B cell (primary cell): ENCODE measurements around the gene DEFB129. TPM values are rescaled to one million over a fixed set of nuclear protein-coding genes. Genes with fewer than 3 reads are reported as not detected.

Experiments used
- ATAC-seq: fragments of 200-7000 bp; cut with Tn5 transposase; one replicate; pipeline ENCODE4 v1.10.0; 2021; ENCODE audit warnings: low read depth, mild to moderate bottlenecking, moderate number of reproducible peaks, moderate library complexity
- CTCF ChIA-PET: fragments of 350-600 bp; sonication (Branson Sonifier 250); formaldehyde crosslinking; loops from one replicate; lab custom pipeline; 2021; ENCODE audit warnings: antibody characterized with exemption, inconsistent platforms; lab: Charles Lee
- POLR2A ChIA-PET: fragments of 350-600 bp; sonication (Branson Sonifier 250); formaldehyde crosslinking; loops from one replicate; lab custom pipeline; 2021; ENCODE audit warnings: antibody characterized with exemption; lab: Charles Lee
- DNase-seq: peaks from one replicate; pipeline ENCODE4 v3.0.0; 2013
- H2AFZ ChIP-seq: 2 replicates; pipeline ENCODE4 v1.6.1; 2012; ENCODE audit warnings: mild to moderate bottlenecking, low read depth, low read length; ENCODE audit not compliant: insufficient read depth, poor library complexity, severe bottlenecking
- H3K27ac ChIP-seq, 2 donors: 1 replicate in 1 of 2; 2 replicates in 1 of 2; pipeline ENCODE4 v1.5.1; 2012 to 2013; ENCODE audit warnings: low read length in 2 of 2, mild to moderate bottlenecking in 2 of 2, moderate library complexity in 1 of 2
- H3K27me3 ChIP-seq, 4 experiments: fragments of 200-600 bp in 1 of 4; sonication (generic) in 1 of 4; replicated peaks in 1 of 4; 1 replicate in 2 of 4; 2 replicates in 2 of 4; pipeline versions ENCODE4 v1.6.1 to v1.7.0; 2013 to 2016; ENCODE audit warnings: low read length in 3 of 4, mild to moderate bottlenecking in 2 of 4, mixed read lengths in 1 of 4, moderate library complexity in 1 of 4; ENCODE audit not compliant: insufficient read depth in 4 of 4, control insufficient read depth in 3 of 4; ENCODE audit errors: control extremely low read depth in 1 of 4
- H3K36me3 ChIP-seq, 2 experiments: replicated peaks in 1 of 2; 1 replicate in 1 of 2; 2 replicates in 1 of 2; pipeline versions ENCODE4 v1.6.1 to v1.7.1; 2013; ENCODE audit warnings: low read length in 1 of 2; ENCODE audit not compliant: insufficient read depth in 2 of 2, control insufficient read depth in 1 of 2; ENCODE audit errors: control extremely low read depth in 1 of 2, extremely low read depth in 1 of 2
- H3K4me1 ChIP-seq, 2 donors: fragments of 200-600 bp in 1 of 2; sonication (generic) in 1 of 2; 1 replicate in 1 of 2; 2 replicates in 1 of 2; pipeline versions ENCODE4 v1.5.1 to v1.6.1; 2013 to 2017; ENCODE audit warnings: low read length in 2 of 2; ENCODE audit not compliant: control insufficient read depth in 2 of 2, insufficient read depth in 2 of 2
- H3K4me2 ChIP-seq: replicated peaks from 2 replicates; pipeline ENCODE3; 2012; ENCODE audit warnings: mild to moderate bottlenecking, low read depth, low read length; ENCODE audit not compliant: poor library complexity, severe bottlenecking
- H3K4me3 ChIP-seq, 5 experiments: fragments of 200-600 bp in 1 of 5; sonication (generic) in 1 of 5; 1 replicate in 3 of 5; 2 replicates in 2 of 5; pipeline versions ENCODE4 v1.5.1 to v1.7.0; 2011 to 2016; ENCODE audit warnings: low read length in 4 of 5, mild to moderate bottlenecking in 4 of 5, low read depth in 2 of 5, control low read depth in 1 of 5, moderate library complexity in 1 of 5; ENCODE audit not compliant: insufficient read depth in 1 of 5; ENCODE audit errors: control extremely low read depth in 1 of 5, extremely low read depth in 1 of 5
- H3K79me2 ChIP-seq: fragments of 200-600 bp; sonication (generic); one replicate; pipeline ENCODE4 v1.6.0; 2016; ENCODE audit warnings: low read length; ENCODE audit not compliant: control insufficient read depth, insufficient read depth
- H3K9ac ChIP-seq: fragments of 200-600 bp; sonication (generic); 2 replicates; pipeline ENCODE4 v1.6.1; 2017; ENCODE audit warnings: mild to moderate bottlenecking, low read length, moderate library complexity
- H3K9me3 ChIP-seq, 3 donors: one replicate each; pipeline versions ENCODE4 v1.6.1 to v1.7.1; 2013; ENCODE audit warnings: low read length in 2 of 3; ENCODE audit not compliant: control insufficient read depth in 2 of 3, insufficient read depth in 1 of 3; ENCODE audit errors: control extremely low read depth in 1 of 3
- H4K20me1 ChIP-seq: 2 replicates; pipeline ENCODE4 v1.6.0; 2012; ENCODE audit warnings: mild to moderate bottlenecking, low read length; ENCODE audit not compliant: insufficient read depth, control insufficient read depth, poor library complexity, severe bottlenecking
- H3K27ac Mint-ChIP-seq: one replicate; pipeline ENCODE4 v1.8.0; 2021; ENCODE audit warnings: mixed read lengths
- H3K27me3 Mint-ChIP-seq: one replicate; pipeline ENCODE4 v1.8.0; 2021; ENCODE audit warnings: mixed read lengths
- H3K4me1 Mint-ChIP-seq: one replicate; pipeline ENCODE4 v1.8.0; 2021; ENCODE audit warnings: mixed read lengths
- H3K4me3 Mint-ChIP-seq: one replicate; pipeline ENCODE4 v1.8.0; 2021; ENCODE audit warnings: mixed read lengths
- H3K9me3 Mint-ChIP-seq: one replicate; pipeline ENCODE4 v1.8.0; 2022; ENCODE audit warnings: mixed read lengths; ENCODE audit not compliant: insufficient read depth
- EZH2 ChIP-seq: IDR thresholded peaks from 2 replicates; pipeline ENCODE4 v1.6.1; 2012; ENCODE audit warnings: borderline replicate concordance, low read depth, mild to moderate bottlenecking, moderate library complexity, low read length; ENCODE audit not compliant: insufficient read depth, poor library complexity, severe bottlenecking
- WGBS: methylation state at CpG from one replicate; pipeline ENCODE4 v1.1.5; 2013; ENCODE audit warnings: missing lambda C conversion rate; ENCODE audit not compliant: insufficient coverage; 5-methylcytosine and 5-hydroxymethylcytosine counted together
- intact Hi-C: fragments of 100-400 bp; cut with micrococcal nuclease; formaldehyde crosslinking; loops from one replicate; pipeline ENCODE4 v1.10.0; 2022
- polyA plus RNA-seq: library from polyadenylated mRNA; depleted of rRNA; stranded (reverse); fragments of >200 nt; gene quantifications from 2 replicates; pipeline ENCODE4 v1.2.3, GENCODE V29; 2012
- total RNA-seq, 2 donors: library from RNA; stranded (reverse); fragments of 120-200 nt in 1 of 2; gene quantifications; 1 replicate in 1 of 2; 2 replicates in 1 of 2; pipeline versions ENCODE4 v1.2.3 to v1.2.4, GENCODE V29; 2013 to 2022
- TF ChIP-seq, protein P1 (sequence below): fragments of 200-600 bp; IDR thresholded peaks from one replicate; pipeline ENCODE4 v1.8.0; 2022; ENCODE audit warnings: antibody characterized with exemption, mild to moderate bottlenecking

DEFB129 gene
- total and polyA plus RNA-seq, 2 donors (not counting 1 experiment from before 2014, with no cell fraction given) = not detected

DNA sequence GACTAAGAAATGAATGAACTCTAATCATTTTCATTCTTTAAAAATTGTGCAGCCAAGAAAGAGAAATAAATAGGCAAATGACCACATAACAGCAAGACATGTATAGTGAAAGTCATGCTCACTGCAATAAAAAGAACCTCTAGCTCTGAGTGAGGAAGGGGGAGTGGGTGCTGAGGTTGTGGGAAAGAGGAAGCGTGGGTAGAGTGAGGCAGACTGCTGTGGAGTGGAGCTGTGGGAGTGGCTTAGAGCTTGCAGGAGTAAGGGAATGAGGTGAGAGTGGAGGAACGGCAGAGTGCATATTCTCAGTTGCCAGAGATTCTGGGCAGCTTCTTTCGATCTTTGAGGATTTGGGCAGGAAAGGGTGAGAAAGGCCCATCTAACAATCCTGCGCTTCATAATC lies 10.4 kb downstream of the DEFB129 start:
- Mint-ChIP-seq H3K4me1 (peaks cover 25% of the 10 kb centered on the region), H3K27me3 (peaks cover 17% of the 10 kb centered on the region), H3K9me3 (no peaks in the 10 kb centered on the region)

DNA sequence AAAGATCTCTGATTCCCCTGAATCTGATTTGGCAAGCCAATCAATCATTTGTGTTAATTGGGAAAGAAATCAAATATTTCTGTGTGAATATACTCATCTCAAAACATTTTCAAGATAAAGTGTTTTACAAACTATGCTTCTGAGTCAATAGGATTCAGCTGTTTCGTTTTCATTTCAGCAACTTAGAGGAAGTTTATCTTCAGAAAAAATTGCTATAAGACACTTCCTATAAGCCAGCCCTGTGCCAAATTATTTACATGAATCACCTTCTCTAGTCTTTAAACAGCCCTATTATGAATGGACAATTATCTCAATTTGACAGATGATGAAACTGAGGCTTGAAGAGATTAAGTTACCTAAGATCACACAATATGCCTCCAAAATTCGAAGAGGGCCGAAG lies 10.9 kb downstream of the DEFB129 start:
- H3K4me2 ChIP-seq = peak overlapping the region; percentile 73

More for the DNA sequence above, 10.4 kb downstream of the DEFB129 start:
- intact Hi-C loops = no loop called here
- Histone ChIP-seq H4K20me1 (no peaks in the 10 kb centered on the region), H3K9me3 (no peaks in the 10 kb centered on the region), H3K4me3 (peak overlapping the region; percentile 3 to 62 (median 46)), H3K9ac (peak overlapping the region; percentile 55), H2AFZ (peak overlapping the region; percentile 77), H3K4me1 (peaks cover 15 to 16% of the 10 kb centered on the region in 2 donors), H3K36me3 (no peaks in the 10 kb centered on the region), H3K79me2 (no peaks in the 10 kb centered on the region), H3K4me2 (peak overlapping the region; percentile 73), H3K27ac (peak overlapping the region; percentile 62 to 67), H3K27me3 (no peaks in the 10 kb centered on the region)
- TF ChIP-seq, protein P1, sequence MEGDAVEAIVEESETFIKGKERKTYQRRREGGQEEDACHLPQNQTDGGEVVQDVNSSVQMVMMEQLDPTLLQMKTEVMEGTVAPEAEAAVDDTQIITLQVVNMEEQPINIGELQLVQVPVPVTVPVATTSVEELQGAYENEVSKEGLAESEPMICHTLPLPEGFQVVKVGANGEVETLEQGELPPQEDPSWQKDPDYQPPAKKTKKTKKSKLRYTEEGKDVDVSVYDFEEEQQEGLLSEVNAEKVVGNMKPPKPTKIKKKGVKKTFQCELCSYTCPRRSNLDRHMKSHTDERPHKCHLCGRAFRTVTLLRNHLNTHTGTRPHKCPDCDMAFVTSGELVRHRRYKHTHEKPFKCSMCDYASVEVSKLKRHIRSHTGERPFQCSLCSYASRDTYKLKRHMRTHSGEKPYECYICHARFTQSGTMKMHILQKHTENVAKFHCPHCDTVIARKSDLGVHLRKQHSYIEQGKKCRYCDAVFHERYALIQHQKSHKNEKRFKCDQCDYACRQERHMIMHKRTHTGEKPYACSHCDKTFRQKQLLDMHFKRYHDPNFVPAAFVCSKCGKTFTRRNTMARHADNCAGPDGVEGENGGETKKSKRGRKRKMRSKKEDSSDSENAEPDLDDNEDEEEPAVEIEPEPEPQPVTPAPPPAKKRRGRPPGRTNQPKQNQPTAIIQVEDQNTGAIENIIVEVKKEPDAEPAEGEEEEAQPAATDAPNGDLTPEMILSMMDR = no peak
- no peak for TF ChIP-seq EZH2
- 0% methylated on average over 2 of the region's 4 CpGs for WGBS
- ChIA-PET CTCF (interaction anchor here (1.3 to 1.8 kb wide), 4 partner anchors 25 to 93 kb away, joined by 4 to 8 read pairs (median 6); no protein-coding TSS in a partner anchor), POLR2A (interaction anchor here (1.2 kb wide), 1 partner anchor 60 kb away, joined by 3 read pairs; the partner anchor contains the start of gene ZCCHC3)
- peak overlapping the region; percentile 83 for H3K4me3 Mint-ChIP-seq
- H3K27ac Mint-ChIP-seq = peak overlapping the region; percentile 90
- ATAC-seq = peak; percentile 80
- DNase-seq = peak; percentile 46

More for the DNA sequence above, 10.9 kb downstream of the DEFB129 start:
- no peaks in the 10 kb centered on the region for H3K27me3 ChIP-seq
- H3K27ac Mint-ChIP-seq = peak overlapping the region; percentile 90
- H4K20me1 ChIP-seq = no peaks in the 10 kb centered on the region
- peak overlapping the region; percentile 77 for H2AFZ ChIP-seq
- peaks cover 17% of the 10 kb centered on the region for H3K27me3 Mint-ChIP-seq
- DNase-seq (peak; percentile 39), ATAC-seq (peak; percentile 58)
- H3K27ac ChIP-seq = peak overlapping the region; percentile 62 to 67
- no peak for TF ChIP-seq EZH2
- H3K9me3 Mint-ChIP-seq = no peaks in the 10 kb centered on the region
- H3K36me3 ChIP-seq = no peaks in the 10 kb centered on the region
- no peaks in the 10 kb centered on the region for H3K79me2 ChIP-seq
- H3K4me3 Mint-ChIP-seq = peak overlapping the region; percentile 83
- peak overlapping the region; percentile 55 for H3K9ac ChIP-seq
- peaks cover 15 to 16% of the 10 kb centered on the region in 2 donors for H3K4me1 ChIP-seq
- POLR2A ChIA-PET = interaction anchor here (1.2 kb wide), 1 partner anchor 60 kb away, joined by 3 read pairs; the partner anchor contains the start of gene ZCCHC3
- WGBS = no CpG with 5 or more reads among the region's 3 CpGs
- H3K4me3 ChIP-seq = peak overlapping the region in 4 of 5 experiments; percentile 38 to 62 (median 48)
- CTCF ChIA-PET = interaction anchor here (1.3 to 1.8 kb wide), 4 partner anchors 25 to 93 kb away, joined by 4 to 8 read pairs (median 6); no protein-coding TSS in a partner anchor
- H3K9me3 ChIP-seq = no peaks in the 10 kb centered on the region
- peaks cover 25% of the 10 kb centered on the region for H3K4me1 Mint-ChIP-seq
- intact Hi-C loops = no loop called here
